ENCODE results near the gene MROH7.

DNA sequence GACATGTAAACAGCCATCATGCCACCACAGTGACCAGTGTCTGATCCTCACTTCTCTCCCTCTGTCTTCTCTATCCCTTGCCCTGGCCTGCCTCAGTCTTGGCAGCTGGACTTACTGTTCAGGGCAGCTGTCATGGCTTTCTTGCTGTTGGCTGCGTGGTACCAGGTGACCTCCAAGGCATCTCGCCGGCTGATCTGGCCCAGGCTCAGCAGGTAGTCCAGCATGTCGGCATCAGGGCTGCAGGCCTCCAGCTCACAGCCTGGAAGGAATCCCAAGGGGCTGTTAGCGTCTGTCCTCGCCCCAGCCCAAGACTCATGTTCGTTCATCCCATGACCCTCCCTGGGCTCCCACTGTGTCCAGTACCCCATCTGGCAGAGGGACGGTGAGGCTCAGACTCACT is 21.8 kb upstream of the MROH7 start:
- TF ChIP-seq, protein P1, sequence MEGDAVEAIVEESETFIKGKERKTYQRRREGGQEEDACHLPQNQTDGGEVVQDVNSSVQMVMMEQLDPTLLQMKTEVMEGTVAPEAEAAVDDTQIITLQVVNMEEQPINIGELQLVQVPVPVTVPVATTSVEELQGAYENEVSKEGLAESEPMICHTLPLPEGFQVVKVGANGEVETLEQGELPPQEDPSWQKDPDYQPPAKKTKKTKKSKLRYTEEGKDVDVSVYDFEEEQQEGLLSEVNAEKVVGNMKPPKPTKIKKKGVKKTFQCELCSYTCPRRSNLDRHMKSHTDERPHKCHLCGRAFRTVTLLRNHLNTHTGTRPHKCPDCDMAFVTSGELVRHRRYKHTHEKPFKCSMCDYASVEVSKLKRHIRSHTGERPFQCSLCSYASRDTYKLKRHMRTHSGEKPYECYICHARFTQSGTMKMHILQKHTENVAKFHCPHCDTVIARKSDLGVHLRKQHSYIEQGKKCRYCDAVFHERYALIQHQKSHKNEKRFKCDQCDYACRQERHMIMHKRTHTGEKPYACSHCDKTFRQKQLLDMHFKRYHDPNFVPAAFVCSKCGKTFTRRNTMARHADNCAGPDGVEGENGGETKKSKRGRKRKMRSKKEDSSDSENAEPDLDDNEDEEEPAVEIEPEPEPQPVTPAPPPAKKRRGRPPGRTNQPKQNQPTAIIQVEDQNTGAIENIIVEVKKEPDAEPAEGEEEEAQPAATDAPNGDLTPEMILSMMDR (IDR thresholded peaks at IDR 0.05), result no peak
- TF ChIP-seq POLR2A (IDR thresholded peaks at IDR 0.05), result no peak
